ENCODE data around the gene GPC5.
"Not testable (repeated sequence)": the region's sequence is repeated elsewhere in the genome, so short reads cannot be mapped to it uniquely, and the experiment has no call there.

The GPC5 gene

GRCh38 chr13:92538164-92538563 lies 1139.7 kb downstream of the GPC5 start:
- ChIA-PET CTCF (no interaction called here), POLR2A (no interaction called here)
- no peaks in the 10 kb centered on the region for H3K36me3 ChIP-seq (ENCODE audit: control insufficient read depth in 2 of 2, insufficient read depth in 1 of 2, low read length in 2 of 2)
- no peaks in the 10 kb centered on the region for H3K9me3 ChIP-seq (ENCODE audit: control insufficient read depth, insufficient read depth, low read depth, low read length)
- TF ChIP-seq ZNF366 (tag by site-specific recombination; conservative IDR thresholded peaks at IDR 0.05) (peak; percentile 26; the same call in 1 of the 2 replicates), ZNF274 (IDR thresholded peaks at IDR 0.05; ENCODE audit: low read length) (no peak), ZNF274 (tag by site-specific recombination; IDR thresholded peaks at IDR 0.05; ENCODE audit: borderline replicate concordance) (no peak), ZSCAN18 (tag by site-specific recombination; IDR thresholded peaks at IDR 0.05) (no peak)
- no peak overlapping the region for H3K4me3 ChIP-seq (ENCODE audit: low read depth, low read length)
- no peaks in the 10 kb centered on the region for H3K4me1 ChIP-seq (ENCODE audit: control insufficient read depth, insufficient read depth, low read length)
- no peak overlapping the region for H3K27ac ChIP-seq (ENCODE audit: extremely low read depth, low read depth, low read length)

- POLR2A ChIA-PET; H3K27ac ChIP-seq (ENCODE audit: extremely low read depth, low read depth, low read length); CTCF ChIA-PET: not testable (repeated sequence)
Measured at GRCh38 chr13:92539148-92539547, 1140.7 kb downstream of the GPC5 start.

GRCh38 chr13:92547266-92547665 lies 1148.8 kb downstream of the GPC5 start:
- CTCF ChIA-PET, result interaction anchor here (0.6 kb wide), 1 partner anchor 283 kb away, joined by 4 read pairs; no protein-coding TSS in a partner anchor
- Histone ChIP-seq H3K36me3 (ENCODE audit: control insufficient read depth in 2 of 2, insufficient read depth in 1 of 2, low read length in 2 of 2) (no peaks in the 10 kb centered on the region), H3K9me3 (ENCODE audit: control insufficient read depth, insufficient read depth, low read depth, low read length) (no peaks in the 10 kb centered on the region), H3K27ac (ENCODE audit: extremely low read depth, low read depth, low read length) (no peak overlapping the region), H3K4me1 (ENCODE audit: control insufficient read depth, insufficient read depth, low read length) (no peaks in the 10 kb centered on the region), H3K4me3 (ENCODE audit: low read depth, low read length) (no peak overlapping the region)
- no peak for TF ChIP-seq ZNF174 (tag by site-specific recombination; IDR thresholded peaks at IDR 0.05)
- TF ChIP-seq AEBP2 (tag by site-specific recombination; IDR thresholded peaks at IDR 0.05; ENCODE audit: borderline replicate concordance), result no peak
- TF ChIP-seq TCF7L2 (IDR thresholded peaks at IDR 0.05; ENCODE audit: borderline replicate concordance, low read depth, low read length), result no peak
- no peak for TF ChIP-seq ZNF580 (tag by site-specific recombination; IDR thresholded peaks at IDR 0.05)
- no peak for TF ChIP-seq KLF10 (tag by site-specific recombination; IDR thresholded peaks at IDR 0.05)
- no peak for TF ChIP-seq ZFHX2 (tag by site-specific recombination; conservative IDR thresholded peaks at IDR 0.05)
- TF ChIP-seq ZSCAN30 (tag by site-specific recombination; IDR thresholded peaks at IDR 0.05), result no peak
- no peak for TF ChIP-seq KLF16 (tag by site-specific recombination; IDR thresholded peaks at IDR 0.05)
- TF ChIP-seq ZNF707 (tag by site-specific recombination; IDR thresholded peaks at IDR 0.05), result no peak
- TF ChIP-seq YY1 (tag by site-specific recombination; IDR thresholded peaks at IDR 0.05), result no peak
- no peak for TF ChIP-seq ZBTB49 (tag by site-specific recombination; IDR thresholded peaks at IDR 0.05; ENCODE audit: low read depth)
- TF ChIP-seq ZNF596 (tag by site-specific recombination; IDR thresholded peaks at IDR 0.05), result no peak
- no peak for TF ChIP-seq ZNF280C (tag by site-specific recombination; IDR thresholded peaks at IDR 0.05)
- TF ChIP-seq ZNF223 (tag by site-specific recombination; IDR thresholded peaks at IDR 0.05), result no peak
- TF ChIP-seq EGR2 (tag by site-specific recombination; IDR thresholded peaks at IDR 0.05; ENCODE audit: low read depth), result no peak
- no peak for TF ChIP-seq ZNF600 (tag by site-specific recombination; IDR thresholded peaks at IDR 0.05)
- TF ChIP-seq SALL2 (tag by site-specific recombination; IDR thresholded peaks at IDR 0.05; ENCODE audit: borderline replicate concordance), result no peak
- no peak for TF ChIP-seq ZNF660 (tag by site-specific recombination; IDR thresholded peaks at IDR 0.05)
- POLR2A ChIA-PET, result no interaction called here

More at GRCh38 chr13:92539148-92539547, 1140.7 kb downstream of the GPC5 start:
- H3K36me3 ChIP-seq (ENCODE audit: control insufficient read depth in 2 of 2, insufficient read depth in 1 of 2, low read length in 2 of 2); H3K4me3 ChIP-seq (ENCODE audit: low read depth, low read length); H3K4me1 ChIP-seq (ENCODE audit: control insufficient read depth, insufficient read depth, low read length); H3K9me3 ChIP-seq (ENCODE audit: control insufficient read depth, insufficient read depth, low read depth, low read length): not testable (repeated sequence)

Measured in HEK293 (cell line).